K562 (cell line): ENCODE data around the gene ZCCHC14. TPM values are rescaled to one million over a fixed set of nuclear protein-coding genes. Genes with fewer than 3 reads are reported as not detected.

Source experiments
- ARID2 ChIP-seq: fragments of 450-650 bp; IDR thresholded peaks from 2 replicates; pipeline ENCODE4 v1.6.1; 2017; ENCODE audit warnings: antibody characterized with exemption, mild to moderate bottlenecking
- ATF3 ChIP-seq, 2 experiments: fragments of 450-650 bp in 1 of 2; sonication (generic) in 1 of 2; formaldehyde crosslinking in 1 of 2; IDR thresholded peaks in 1 of 2; conservative IDR thresholded peaks in 1 of 2; 2 replicates each; pipeline versions ENCODE4 v1.6.1 to v1.8.1; 2016 to 2023; ENCODE audit warnings: mild to moderate bottlenecking in 2 of 2, moderate library complexity in 2 of 2, inconsistent platforms in 1 of 2, missing genetic modification reagents in 1 of 2
- CBX1 ChIP-seq: sonication (generic); IDR thresholded peaks from 2 replicates; pipeline ENCODE4 v1.6.1; 2016; ENCODE audit warnings: antibody characterized with exemption, low read depth, mild to moderate bottlenecking
- CCAR2 ChIP-seq: fragments of 200-400 bp; formaldehyde crosslinking; IDR thresholded peaks from 2 replicates; pipeline ENCODE4 v1.6.1; 2017; ENCODE audit warnings: mild to moderate bottlenecking, low read depth, low read length
- CEBPG ChIP-seq, 3 experiments: fragments of 200-800 bp in 1 of 3; sonication (Bioruptor generic) in 1 of 3; sonication (generic) in 1 of 3; formaldehyde crosslinking in 1 of 3; IDR thresholded peaks in 2 of 3; conservative IDR thresholded peaks in 1 of 3; 2 replicates each; pipeline versions ENCODE4 v1.6.1 to v1.8.0; 2016 to 2022; ENCODE audit warnings: missing compliant biosample characterization in 2 of 3, missing genetic modification characterization in 2 of 3, mild to moderate bottlenecking in 1 of 3, missing genetic modification reagents in 1 of 3
- E2F1 ChIP-seq: sonication (generic); formaldehyde crosslinking; IDR thresholded peaks from 2 replicates; pipeline ENCODE4 v1.8.1; 2023; ENCODE audit warnings: mild to moderate bottlenecking, missing genetic modification reagents, moderate library complexity
- FOXP1 ChIP-seq: sonication (generic); formaldehyde crosslinking; IDR thresholded peaks from 2 replicates; pipeline ENCODE4 v1.8.0; 2022; ENCODE audit warnings: mild to moderate bottlenecking, missing genetic modification reagents
- GATAD2A ChIP-seq: fragments of 450-650 bp; IDR thresholded peaks from 2 replicates; pipeline ENCODE4 v1.6.1; 2017
- SNRNP70 ChIP-seq: fragments of 200-400 bp; formaldehyde crosslinking; optimal IDR thresholded peaks from 2 replicates; pipeline ENCODE3; 2017; ENCODE audit warnings: low read depth, low read length
- SRSF3 ChIP-seq: fragments of 200-400 bp; formaldehyde crosslinking; IDR thresholded peaks from 2 replicates; pipeline ENCODE4 v1.6.1; 2016; ENCODE audit warnings: mild to moderate bottlenecking, low read length, moderate library complexity; ENCODE audit not compliant: insufficient read depth
- TAF15 ChIP-seq: fragments of 200-400 bp; formaldehyde crosslinking; IDR thresholded peaks from 2 replicates; pipeline ENCODE4 v1.6.1; 2017; ENCODE audit warnings: mild to moderate bottlenecking, low read depth, low read length, moderate library complexity
- ZSCAN29 ChIP-seq: fragments of 450-650 bp; IDR thresholded peaks from 2 replicates; pipeline ENCODE4 v1.6.1; 2017
- ZSCAN32 ChIP-seq: fragments of 450-650 bp; formaldehyde crosslinking; IDR thresholded peaks from 2 replicates; pipeline ENCODE4 v1.4.0; 2020; ENCODE audit warnings: mild to moderate bottlenecking, moderate library complexity
- polyA plus RNA-seq, 8 experiments: library from polyadenylated mRNA; depleted of rRNA in 4 of 8; stranded (reverse) in 5 of 8; unstranded in 3 of 8; fragments of >200 nt; fragmentation: Nextera tagmentation in 2 of 8; fragmentation: Illumina TruSeq in 1 of 8; extraction: Ambion mirVana in 2 of 8; extraction: Trizol in 1 of 8; gene quantifications; 2 replicates each; pipeline versions ENCODE4 v1.2.1 to v1.2.3, GENCODE V29; 2011 to 2014; ENCODE audit warnings: inconsistent platforms in 1 of 8, missing spikeins in 1 of 8
- total RNA-seq, 7 experiments: library from RNA; depleted of rRNA in 6 of 7; stranded (reverse); fragments of >200 nt in 6 of 7; fragmentation: Illumina TruSeq in 2 of 7; extraction: Trizol in 2 of 7; gene quantifications; 2 replicates each; pipeline versions ENCODE4 v1.2.1 to v1.2.3, GENCODE V29; 2011 to 2021; ENCODE audit warnings: low replicate concordance in 1 of 7
- TF ChIP-seq, protein P1 (sequence below), 2 experiments: fragments of 250-450 bp in 1 of 2; fragments of 450-650 bp in 1 of 2; sonication (Bioruptor Pico) in 1 of 2; IDR thresholded peaks; 2 replicates each; pipeline versions ENCODE4 v1.6.1 to v1.8.0; 2016 to 2021; ENCODE audit warnings: mild to moderate bottlenecking in 2 of 2, moderate library complexity in 2 of 2, missing compliant biosample characterization in 1 of 2, missing genetic modification characterization in 1 of 2
- TF ChIP-seq, protein P2 (sequence below): fragments of 450-650 bp; IDR thresholded peaks from 2 replicates; pipeline ENCODE4 v1.6.1; 2018; ENCODE audit not compliant: partially characterized antibody

Gene ZCCHC14
- total and polyA plus RNA-seq, 9 of the 15 experiments (the other 6 are each of a cell fraction or from before 2014, with no cell fraction given) = 1.5 to 12.4 (median 2.9) TPM

DNA sequence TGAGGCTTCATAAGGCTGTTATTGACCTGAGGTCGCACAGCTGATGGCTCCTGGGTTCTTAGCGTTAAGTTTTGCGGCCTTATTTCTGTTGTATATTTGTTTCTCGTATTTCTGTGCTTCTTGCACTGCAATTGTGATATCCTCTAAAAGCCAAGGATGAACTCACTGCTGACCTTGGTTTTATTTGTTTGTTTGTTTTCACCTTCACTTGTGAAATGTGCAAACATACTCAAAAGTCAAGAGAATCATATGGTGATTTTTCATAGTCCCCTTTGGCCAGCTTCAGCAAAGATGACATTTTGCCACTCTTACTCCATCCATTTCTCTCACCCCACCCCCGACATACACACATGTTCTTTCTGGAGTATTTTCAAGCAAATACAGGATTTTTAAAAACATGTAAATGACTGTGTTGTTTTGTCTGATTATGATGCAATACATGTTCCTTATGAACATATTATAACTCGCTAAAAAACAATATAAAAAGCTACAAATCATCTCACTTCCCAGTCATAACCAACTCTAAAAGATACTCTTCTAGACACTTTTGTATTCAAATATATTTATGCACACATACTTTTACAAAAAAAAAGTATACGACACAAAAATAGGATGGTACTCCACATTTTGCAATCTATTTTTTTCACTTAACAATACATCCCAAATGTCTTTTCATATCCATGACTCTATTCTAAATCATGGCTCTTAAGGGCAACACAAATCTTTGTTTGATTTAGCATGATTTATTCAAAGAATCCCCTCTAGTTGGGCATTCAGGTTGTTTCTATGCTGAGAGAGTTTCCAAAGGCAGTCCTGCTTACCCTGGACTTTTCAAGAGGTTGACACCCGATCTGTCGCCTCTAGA lies 5.7 kb upstream of the ZCCHC14 start (continued):
- no peak for TF ChIP-seq E2F1
- TF ChIP-seq CEBPG (CRISPR knock-in tag; IDR thresholded peaks at IDR 0.05) = no peak
- TF ChIP-seq CEBPG (tag; conservative IDR thresholded peaks at IDR 0.05 in 1 of 2, IDR thresholded peaks at IDR 0.05 in 1 of 2) = peak; percentile 69 to 90
- peak; percentile 70 for TF ChIP-seq ATF3 (IDR thresholded peaks at IDR 0.05)
- no peak for TF ChIP-seq ATF3 (CRISPR knock-in tag; conservative IDR thresholded peaks at IDR 0.05)
- TF ChIP-seq CCAR2 = no peak
- no peak for TF ChIP-seq ARID2
- no peak for TF ChIP-seq SNRNP70
- peak; percentile 57; the same call in 1 of the 2 replicates for TF ChIP-seq ZSCAN32 (CRISPR knock-in tag)
- TF ChIP-seq, protein P1, sequence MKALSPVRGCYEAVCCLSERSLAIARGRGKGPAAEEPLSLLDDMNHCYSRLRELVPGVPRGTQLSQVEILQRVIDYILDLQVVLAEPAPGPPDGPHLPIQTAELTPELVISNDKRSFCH (CRISPR knock-in tag; IDR thresholded peaks at IDR 0.05) = no peak
- TF ChIP-seq, protein P1 (tag; IDR thresholded peaks at IDR 0.05) = no peak
- no peak for TF ChIP-seq ZSCAN29
- no peak for TF ChIP-seq TAF15
- TF ChIP-seq SRSF3 = no peak
- TF ChIP-seq, protein P2, sequence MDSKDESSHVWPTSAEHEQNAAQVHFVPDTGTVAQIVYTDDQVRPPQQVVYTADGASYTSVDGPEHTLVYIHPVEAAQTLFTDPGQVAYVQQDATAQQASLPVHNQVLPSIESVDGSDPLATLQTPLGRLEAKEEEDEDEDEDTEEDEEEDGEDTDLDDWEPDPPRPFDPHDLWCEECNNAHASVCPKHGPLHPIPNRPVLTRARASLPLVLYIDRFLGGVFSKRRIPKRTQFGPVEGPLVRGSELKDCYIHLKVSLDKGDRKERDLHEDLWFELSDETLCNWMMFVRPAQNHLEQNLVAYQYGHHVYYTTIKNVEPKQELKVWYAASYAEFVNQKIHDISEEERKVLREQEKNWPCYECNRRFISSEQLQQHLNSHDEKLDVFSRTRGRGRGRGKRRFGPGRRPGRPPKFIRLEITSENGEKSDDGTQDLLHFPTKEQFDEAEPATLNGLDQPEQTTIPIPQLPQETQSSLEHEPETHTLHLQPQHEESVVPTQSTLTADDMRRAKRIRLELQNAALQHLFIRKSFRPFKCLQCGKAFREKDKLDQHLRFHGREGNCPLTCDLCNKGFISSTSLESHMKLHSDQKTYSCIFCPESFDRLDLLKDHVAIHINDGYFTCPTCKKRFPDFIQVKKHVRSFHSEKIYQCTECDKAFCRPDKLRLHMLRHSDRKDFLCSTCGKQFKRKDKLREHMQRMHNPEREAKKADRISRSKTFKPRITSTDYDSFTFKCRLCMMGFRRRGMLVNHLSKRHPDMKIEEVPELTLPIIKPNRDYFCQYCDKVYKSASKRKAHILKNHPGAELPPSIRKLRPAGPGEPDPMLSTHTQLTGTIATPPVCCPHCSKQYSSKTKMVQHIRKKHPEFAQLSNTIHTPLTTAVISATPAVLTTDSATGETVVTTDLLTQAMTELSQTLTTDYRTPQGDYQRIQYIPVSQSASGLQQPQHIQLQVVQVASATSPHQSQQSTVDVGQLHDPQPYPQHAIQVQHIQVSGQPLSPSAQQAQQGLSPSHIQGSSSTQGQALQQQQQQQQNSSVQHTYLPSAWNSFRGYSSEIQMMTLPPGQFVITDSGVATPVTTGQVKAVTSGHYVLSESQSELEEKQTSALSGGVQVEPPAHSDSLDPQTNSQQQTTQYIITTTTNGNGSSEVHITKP = no peak
- no peak for TF ChIP-seq GATAD2A
- TF ChIP-seq FOXP1 (CRISPR knock-in tag) = no peak
- TF ChIP-seq CBX1 = no peak
